SU-DHL-6 (cell line): ENCODE data around the gene APBA2.

Source experiments
- CTCF ChIP-seq: fragments of 200-600 bp; sonication (generic); IDR thresholded peaks from one replicate; pipeline ENCODE4 v1.5.1; 2017; ENCODE audit warnings: antibody characterized with exemption, mild to moderate bottlenecking, low read length, moderate library complexity; ENCODE audit not compliant: insufficient read depth, poor library complexity, severe bottlenecking
- EZH2phosphoT487 ChIP-seq: fragments of 200-600 bp; sonication (generic), shearing (Covaris generic); conservative IDR thresholded peaks from 2 replicates; pipeline ENCODE4 v1.6.1; 2018; ENCODE audit warnings: mild to moderate bottlenecking, antibody characterized with exemption, low read length, moderate library complexity, mixed read lengths

- TF ChIP-seq CTCF (no peak), EZH2phosphoT487 (no peak)
Measured at GRCh38 chr15:29092376-29093064, 206.7 kb downstream of the APBA2 start.
